ENCODE results near the gene MAP3K1. TPM values are rescaled to one million over a fixed set of nuclear protein-coding genes. Genes with fewer than 3 reads are reported as not detected.

The MAP3K1 gene
- total and polyA plus RNA-seq, 12 donors, result 4.9 to 26.1 (median 15.5) TPM

DNA sequence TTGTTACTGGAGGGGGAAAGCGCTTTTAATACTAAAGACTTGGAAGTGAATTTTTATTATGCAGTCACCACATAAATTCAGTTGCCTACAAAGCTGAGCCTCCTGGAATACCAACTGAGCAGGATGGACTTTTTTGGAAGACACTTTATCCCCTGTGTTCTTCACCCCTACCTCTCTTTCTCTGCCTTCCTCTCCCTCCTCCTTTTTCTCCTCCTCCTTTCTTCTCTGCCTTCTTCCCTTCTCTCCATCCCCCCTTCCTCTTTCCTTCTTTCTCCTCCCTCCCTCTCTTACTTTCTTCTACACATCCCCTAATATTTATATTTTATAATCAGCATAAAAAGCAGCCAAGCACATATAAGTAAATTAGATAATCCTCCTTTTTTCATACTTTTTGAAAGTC, 39.6 kb downstream of the MAP3K1 start:
- intact Hi-C loops (cut with DNase I), result no loop called here

GRCh38 chr5:56856541-56857178, 41.3 kb downstream of the MAP3K1 start:
- Histone ChIP-seq H3K27me3 (no peaks in the 10 kb centered on the region), H3K4me1 (replicated peaks in 1 of 2) (peaks cover 16 to 58% of the 10 kb centered on the region in 2 donors), H3K27ac (no peak overlapping the region), H3K36me3 (replicated peaks in 1 of 2) (no peaks in the 10 kb centered on the region), H3K9me3 (replicated peaks in 1 of 3) (no peaks in the 10 kb centered on the region), H3K4me3 (no peak overlapping the region)
- intact Hi-C loops (cut with DNase I), result no loop called here
- WGBS, 4 donors, result 71 to 79% (median 74%) methylated on average over 5 of the region's 5 CpGs
- TF ChIP-seq CTCF (IDR thresholded peaks at IDR 0.05) (no peak), POLR2A (IDR thresholded peaks at IDR 0.05) (no peak)
- DNase-seq, result no peak

More for the DNA sequence above, 39.6 kb downstream of the MAP3K1 start:
- Histone ChIP-seq H3K27me3 (no peaks in the 10 kb centered on the region), H3K9me3 (replicated peaks in 1 of 3) (no peaks in the 10 kb centered on the region), H3K4me1 (replicated peaks in 1 of 2) (peaks cover 29 to 71% of the 10 kb centered on the region in 2 donors), H3K36me3 (replicated peaks in 1 of 2) (no peaks in the 10 kb centered on the region), H3K27ac (no peak overlapping the region), H3K4me3 (no peak overlapping the region)
- no peak for TF ChIP-seq CTCF (IDR thresholded peaks at IDR 0.05)
- no peak for TF ChIP-seq POLR2A (IDR thresholded peaks at IDR 0.05)
- no peak for DNase-seq
- 81 to 97% (median 89%) methylated on average over 1 of the region's 1 CpG for WGBS, 4 donors

DNA sequence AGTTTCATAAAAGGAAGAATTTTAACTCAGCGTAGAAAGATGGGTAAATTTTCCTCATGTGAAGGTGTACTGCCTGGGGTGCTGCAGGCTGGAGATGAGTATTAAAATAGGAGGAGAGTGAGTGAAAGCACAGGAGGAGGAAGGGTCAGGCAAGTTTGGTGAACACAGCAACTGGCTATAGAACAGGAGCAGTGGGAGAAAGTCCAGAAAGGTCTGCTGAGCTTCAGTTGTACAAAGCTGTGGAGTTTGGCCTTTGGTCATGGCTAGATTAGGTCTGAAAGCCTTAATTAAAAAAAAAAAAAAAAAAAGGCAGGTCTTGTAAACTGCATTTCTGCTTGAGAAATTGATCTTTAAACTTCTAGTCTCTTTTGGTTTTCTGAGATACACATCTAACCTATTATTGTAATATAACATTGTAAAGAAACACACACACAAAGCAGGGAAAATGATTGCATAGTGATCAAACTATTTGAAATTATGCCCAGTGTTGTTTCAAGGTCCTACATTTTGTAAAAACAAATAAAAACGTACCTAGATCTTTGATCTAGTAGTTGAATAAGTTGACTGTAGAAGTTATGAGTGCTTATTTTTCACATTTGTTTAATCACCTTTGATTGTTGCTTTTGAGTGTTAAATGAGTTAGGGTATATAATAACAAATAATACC, 43.6 kb downstream of the MAP3K1 start:
- no peak overlapping the region for H3K4me3 ChIP-seq
- no peak for DNase-seq
- H3K36me3 ChIP-seq (replicated peaks in 1 of 2), result no peaks in the 10 kb centered on the region
- peak overlapping the region in 1 of 5 donors; percentile 17 for H3K27ac ChIP-seq
- intact Hi-C loops (cut with DNase I), result no loop called here
- H3K4me1 ChIP-seq (replicated peaks in 1 of 2), result peaks cover 14 to 38% of the 10 kb centered on the region in 2 donors
- 64 to 72% (median 68%) methylated on average over 2 of the region's 2 CpGs for WGBS, 4 donors
- no peak for TF ChIP-seq CTCF (IDR thresholded peaks at IDR 0.05)
- TF ChIP-seq POLR2A (IDR thresholded peaks at IDR 0.05), result no peak
- H3K27me3 ChIP-seq, result no peaks in the 10 kb centered on the region
- no peaks in the 10 kb centered on the region for H3K9me3 ChIP-seq (replicated peaks in 1 of 3)

GRCh38 chr5:56861893-56862485, 46.6 kb downstream of the MAP3K1 start:
- H3K27me3 ChIP-seq, result no peaks in the 10 kb centered on the region
- intact Hi-C loops (cut with DNase I), result no loop called here
- no peak overlapping the region for H3K27ac ChIP-seq
- 96 to 99% (median 97%) methylated on average over 4 of the region's 4 CpGs for WGBS, 4 donors
- H3K9me3 ChIP-seq (replicated peaks in 1 of 3), result no peaks in the 10 kb centered on the region
- no peak for DNase-seq
- TF ChIP-seq CTCF (IDR thresholded peaks at IDR 0.05) (no peak), POLR2A (IDR thresholded peaks at IDR 0.05) (no peak)
- peaks cover 7 to 9% of the 10 kb centered on the region in 2 donors for H3K4me1 ChIP-seq (replicated peaks in 1 of 2)
- H3K4me3 ChIP-seq, result no peak overlapping the region
- peaks cover 0 to 24% of the 10 kb centered on the region in 2 donors for H3K36me3 ChIP-seq (replicated peaks in 1 of 2)

Measured in adrenal gland (tissue), 12 donors.